NCI-H1694 treated with DMSO at 0.1 percent for 48 hours (cell line): Measurements from ENCODE around the gene SST.

Experiments
- DNase-seq: peaks from one replicate; lab custom pipeline; 2025; lab: John Stamatoyannopoulos, UW

Gene SST

DNA sequence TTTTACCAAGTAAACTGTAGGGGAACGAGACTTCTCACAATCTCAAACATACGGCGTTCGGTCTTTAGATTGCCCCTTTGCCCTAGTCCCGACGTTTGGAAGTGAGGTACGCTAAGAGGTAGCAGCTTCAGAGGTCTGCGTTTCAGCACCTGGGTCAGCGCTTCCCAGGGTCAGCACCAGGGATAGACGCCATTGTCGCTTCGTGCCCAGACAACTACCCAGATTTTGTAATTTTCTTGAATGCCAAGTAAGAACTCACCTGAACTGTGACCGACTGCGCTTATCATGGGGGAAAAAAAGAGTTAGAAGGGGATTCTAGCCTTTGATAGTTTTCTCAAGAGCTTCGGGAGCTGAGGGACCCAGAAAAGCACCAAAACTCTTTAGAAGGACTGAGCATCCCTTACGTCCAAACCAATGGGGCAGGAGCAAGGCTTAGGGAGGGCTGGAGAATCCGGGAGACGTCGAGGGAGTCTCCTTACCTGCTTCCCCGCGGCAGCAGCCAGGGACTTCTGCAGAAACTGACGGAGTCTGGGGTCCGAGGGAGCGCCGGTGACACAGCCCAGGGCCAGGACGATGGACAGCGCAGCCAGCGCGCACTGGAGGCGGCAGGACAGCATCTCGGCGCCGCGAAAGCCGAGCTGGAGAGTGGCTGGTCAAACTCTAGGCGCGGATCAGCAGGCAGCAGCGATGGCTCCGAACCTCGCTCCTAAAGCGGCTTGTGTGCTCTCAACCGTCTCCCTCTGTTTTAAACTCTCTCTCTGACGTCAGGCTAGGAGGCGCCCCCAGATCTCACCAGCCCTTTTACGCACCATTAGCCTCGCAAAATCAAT, at the start of gene SST:
SST (minus strand) TSS at position 720 of the 830 bp plus-strand sequence; CDS start at position 617, 103 bp downstream.
- DNase-seq, result no peak

DNA sequence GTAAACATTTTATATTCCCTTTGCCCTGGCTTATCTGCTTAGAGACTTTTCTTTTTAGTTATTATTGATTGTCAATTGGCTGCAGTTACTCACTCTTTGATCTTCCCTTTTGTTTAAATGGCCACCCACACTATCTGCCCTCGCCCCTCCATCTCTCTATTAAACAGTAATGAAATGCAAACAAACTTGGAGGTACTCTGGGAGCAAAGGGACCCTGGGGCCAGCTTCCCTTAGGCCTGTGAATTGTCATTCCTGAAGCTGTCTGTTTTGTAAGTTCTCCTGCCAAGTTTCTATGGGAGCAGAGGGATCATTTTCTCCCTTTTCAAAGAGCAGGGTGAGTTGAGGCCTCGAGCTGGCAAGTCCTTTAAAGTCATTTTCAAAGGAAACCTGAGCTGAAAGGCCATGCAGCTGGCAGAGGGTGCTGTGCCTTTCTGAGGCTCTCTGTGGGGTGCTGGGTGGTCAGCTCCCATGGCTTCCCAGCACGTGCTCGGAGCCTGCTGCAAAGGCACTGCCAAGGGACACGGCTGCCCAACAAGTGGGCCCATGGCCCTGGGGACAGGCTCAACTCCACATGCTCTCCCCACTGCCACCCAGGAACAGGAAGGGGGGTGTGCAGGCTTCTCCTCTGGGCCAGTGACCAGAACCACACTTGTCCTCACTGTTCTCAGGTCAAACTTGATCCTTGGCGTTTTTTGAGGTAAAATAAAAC, 49.6 kb upstream of the SST start:
- DNase-seq, result no peak

GRCh38 chr3:187718802-187719201, 48.6 kb upstream of the SST start:
- DNase-seq, result no peak

GRCh38 chr3:187717572-187717971, 47.4 kb upstream of the SST start:
- DNase-seq, result no peak

DNA sequence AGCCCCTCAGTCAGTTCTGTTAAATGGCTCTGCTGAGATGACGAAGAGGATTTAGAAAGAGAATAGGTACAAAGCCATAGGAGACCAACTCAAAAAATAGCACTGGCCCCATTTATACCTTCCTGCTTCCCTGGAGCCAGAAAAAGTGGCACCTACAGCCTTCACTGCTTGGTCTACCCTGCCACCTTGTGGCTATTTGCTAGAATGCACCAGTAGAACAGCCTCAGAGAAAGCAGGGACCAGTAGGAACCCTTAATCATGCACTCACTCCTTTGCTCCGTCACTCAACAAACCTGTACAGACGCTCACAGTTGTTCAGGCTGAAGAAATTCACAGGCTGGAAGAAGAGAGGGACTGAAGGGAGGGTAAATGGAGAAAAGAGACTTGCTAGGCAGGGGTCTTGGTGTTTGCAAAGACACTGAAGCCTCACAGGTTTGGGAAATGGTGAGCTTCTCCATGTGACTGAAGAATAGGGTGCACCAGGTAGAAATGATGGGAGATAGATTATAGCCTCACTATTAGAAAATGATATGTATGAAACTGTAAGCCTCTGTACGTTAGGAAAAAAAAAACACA, 44.3 kb upstream of the SST start:
- DNase-seq, result peak; percentile 58

GRCh38 chr3:187713504-187713903, 43.3 kb upstream of the SST start:
- no peak for DNase-seq

DNA sequence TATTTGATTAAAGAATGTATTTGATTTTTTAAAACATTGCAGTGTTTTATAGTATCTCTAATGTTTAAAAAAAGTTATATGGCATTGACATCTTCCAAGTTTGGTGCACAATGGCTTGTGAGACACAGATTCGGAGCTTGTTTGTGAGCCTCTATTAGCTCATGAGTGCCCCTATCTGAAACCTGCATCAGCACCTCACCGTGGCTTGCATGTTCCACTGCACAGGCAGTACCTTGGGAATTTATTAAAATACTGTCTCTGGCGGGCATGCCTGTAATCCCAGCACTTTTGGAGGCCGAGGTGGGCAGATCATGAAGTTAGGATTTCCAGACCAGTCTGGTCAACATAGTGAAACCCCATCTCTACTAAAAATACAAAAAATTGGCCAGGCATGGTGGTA, 39.0 kb upstream of the SST start:
- no peak for DNase-seq

GRCh38 chr3:187708696-187709095, 38.5 kb upstream of the SST start:
- DNase-seq, result no peak

DNA sequence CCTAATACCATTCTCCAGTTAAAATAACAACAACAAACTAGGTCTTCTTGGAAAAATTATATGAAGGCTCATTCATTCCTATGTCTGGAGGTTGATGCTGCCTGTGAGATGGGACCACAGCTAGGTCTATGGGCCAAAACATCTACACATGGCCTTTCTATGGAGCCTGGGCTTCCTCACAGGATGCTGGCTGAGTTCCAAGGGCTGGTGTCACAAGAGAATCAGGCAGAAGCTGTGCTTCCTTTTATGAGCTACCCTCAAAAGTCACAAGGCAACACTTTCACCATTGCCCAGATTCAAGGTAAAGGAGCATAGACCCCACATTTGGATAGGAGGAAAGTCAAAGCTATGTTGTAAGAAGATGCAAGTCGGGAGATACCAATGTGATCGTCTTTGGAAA, 36.8 kb upstream of the SST start:
- DNase-seq, result no peak

DNA sequence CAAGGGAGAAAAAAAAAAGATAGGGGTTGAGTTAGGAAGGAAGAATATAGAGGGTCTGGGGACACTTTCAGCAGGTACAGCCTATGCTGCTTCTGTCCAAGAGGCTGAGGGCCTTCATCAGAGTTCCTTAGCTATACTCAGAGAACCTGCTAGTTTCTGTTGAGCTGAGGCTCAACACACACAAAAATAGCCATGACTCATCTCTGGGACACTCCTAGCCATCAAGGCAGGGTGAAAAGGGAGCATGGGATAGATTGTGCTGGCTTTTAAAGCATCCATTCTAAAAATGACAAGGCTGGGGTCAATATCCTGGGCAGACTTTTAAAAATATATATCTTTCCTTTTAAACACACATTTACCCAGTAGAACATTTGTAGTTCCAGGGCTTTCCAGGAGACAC, 35.0 kb upstream of the SST start:
- DNase-seq, result no peak

DNA sequence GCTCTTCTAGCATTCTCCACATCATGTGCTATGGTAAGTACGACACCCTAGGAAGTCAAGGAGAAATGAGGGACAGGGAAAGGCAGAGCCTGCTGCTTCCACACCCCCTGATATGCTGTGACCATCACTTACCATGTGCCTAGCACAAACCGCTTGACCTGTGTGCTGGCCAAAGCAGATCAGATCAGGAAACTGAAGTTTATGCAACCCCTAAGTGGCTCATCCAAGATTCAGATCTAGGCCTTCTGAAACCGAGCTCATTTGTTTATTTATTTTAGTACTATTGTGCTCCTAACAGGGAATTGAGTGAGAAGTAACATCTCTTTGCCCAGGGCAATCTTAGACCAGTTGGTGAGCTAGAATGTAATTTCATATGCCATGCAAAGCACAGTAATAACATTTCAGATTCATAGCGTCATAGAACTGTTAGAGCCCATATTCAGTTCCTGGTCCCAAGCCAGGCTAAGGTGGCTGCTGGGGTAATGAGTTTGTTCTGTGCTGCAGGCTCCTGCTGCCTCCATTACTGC, 32.4 kb upstream of the SST start, which contains the start of gene RTP2:
RTP2 (minus strand) TSS at position 51 of the 527 bp plus-strand sequence. CDS start 429 bp downstream, outside the sequence.
- no peak for DNase-seq

DNA sequence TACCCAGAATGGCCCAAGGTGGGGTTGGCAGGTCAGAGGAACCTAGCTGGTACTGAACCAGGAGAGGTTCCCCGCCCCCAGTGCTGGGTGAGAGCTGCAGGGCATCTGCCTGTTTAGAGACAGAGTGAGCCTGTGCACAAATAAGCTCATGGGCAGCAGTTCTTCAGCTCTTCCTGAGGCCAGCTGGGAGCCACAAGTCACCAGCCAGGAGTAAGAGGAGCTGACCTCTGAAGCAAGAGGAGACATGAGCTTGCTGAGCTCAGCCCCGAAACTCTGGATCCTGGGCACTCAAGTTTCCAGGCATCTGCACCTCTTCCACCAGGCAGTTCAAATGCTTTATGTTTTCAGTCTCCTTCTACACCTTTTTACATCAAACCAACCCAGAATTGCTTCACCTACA, 30.1 kb upstream of the SST start:
- DNase-seq, result no peak

GRCh38 chr3:187698499-187699399, 28.6 kb upstream of the SST start:
- no peak for DNase-seq

- no peak for DNase-seq
Observed at GRCh38 chr3:187696021-187696420, 25.8 kb upstream of the SST start.

- no peak for DNase-seq
Observed at GRCh38 chr3:187695449-187695848, 25.3 kb upstream of the SST start.

- no peak for DNase-seq
Observed at GRCh38 chr3:187694801-187695200, 24.6 kb upstream of the SST start.

- DNase-seq, result no peak
Observed at GRCh38 chr3:187693431-187693830, 23.2 kb upstream of the SST start.

- DNase-seq, result no peak
Observed at GRCh38 chr3:187689984-187690383, 19.8 kb upstream of the SST start.

GRCh38 chr3:187686621-187687273, 16.6 kb upstream of the SST start:
- no peak for DNase-seq

- DNase-seq, result no peak
Observed at GRCh38 chr3:187685948-187686347, 15.8 kb upstream of the SST start.

GRCh38 chr3:187684880-187685279, 14.7 kb upstream of the SST start:
- no peak for DNase-seq
